OCI-LY1 (cell line): ENCODE measurements around the gene ELAVL3.
A peak's percentile ranks its signal among the peaks of the same experiment; 100 is the strongest.

Experiments used
- H2AFZ ChIP-seq: fragments of 200-600 bp; sonication (generic), shearing (Covaris generic); 2 replicates; pipeline ENCODE4 v1.6.0; 2014; ENCODE audit warnings: antibody characterized with exemption, mild to moderate bottlenecking, low read length
- H3F3A ChIP-seq: fragments of 200-600 bp; sonication (generic), shearing (Covaris generic); 2 replicates; pipeline ENCODE4 v1.6.0; 2014; ENCODE audit warnings: mild to moderate bottlenecking, antibody characterized with exemption, low read length, moderate library complexity; ENCODE audit not compliant: insufficient read depth
- H3K27ac ChIP-seq: fragments of 200-600 bp; sonication (generic); 2 replicates; pipeline ENCODE4 v1.5.1; 2014; ENCODE audit warnings: low read length, mixed run types, mild to moderate bottlenecking, low read depth; ENCODE audit not compliant: poor library complexity, severe bottlenecking
- H3K27me3 ChIP-seq: fragments of 200-600 bp; sonication (generic); 2 replicates; pipeline ENCODE4 v1.6.0; 2014; ENCODE audit warnings: antibody characterized with exemption, mild to moderate bottlenecking, low read length, moderate library complexity; ENCODE audit not compliant: insufficient read depth
- H3K36me3 ChIP-seq: fragments of 200-600 bp; sonication (generic); 2 replicates; pipeline ENCODE4 v1.6.1; 2014; ENCODE audit warnings: mild to moderate bottlenecking, antibody characterized with exemption, low read length, moderate library complexity, mixed read lengths; ENCODE audit not compliant: insufficient read depth
- H3K4me1 ChIP-seq: fragments of 200-600 bp; sonication (generic); 2 replicates; pipeline ENCODE4 v1.5.1; 2014; ENCODE audit warnings: mild to moderate bottlenecking, low read length, moderate library complexity; ENCODE audit not compliant: insufficient read depth, severe bottlenecking
- H3K4me2 ChIP-seq: fragments of 200-600 bp; sonication (generic), shearing (Covaris generic); 2 replicates; pipeline ENCODE4 v1.6.1; 2014; ENCODE audit warnings: low read length
- H3K4me3 ChIP-seq: fragments of 200-600 bp; sonication (generic); 2 replicates; pipeline ENCODE4 v1.5.1; 2014; ENCODE audit warnings: low read length, low read depth, mild to moderate bottlenecking, mixed read lengths; ENCODE audit not compliant: poor library complexity, severe bottlenecking
- H3K79me2 ChIP-seq: fragments of 200-600 bp; shearing (Covaris generic); 2 replicates; pipeline ENCODE4 v1.6.1; 2016; ENCODE audit warnings: mixed run types, low read length, mixed read lengths; ENCODE audit not compliant: insufficient read depth
- H3K9ac ChIP-seq: fragments of 200-600 bp; sonication (generic), shearing (Covaris generic); 2 replicates; pipeline ENCODE4 v1.6.1; 2014; ENCODE audit warnings: mild to moderate bottlenecking, low read length, mixed read lengths
- H3K9me2 ChIP-seq: fragments of 200-600 bp; sonication (generic), shearing (Covaris generic); 2 replicates; pipeline ENCODE4 v1.6.1; 2014; ENCODE audit warnings: low read depth, mild to moderate bottlenecking, low read length, mixed read lengths
- H3K9me3 ChIP-seq: fragments of 200-600 bp; shearing (Covaris generic); 2 replicates; pipeline ENCODE4 v1.6.1; 2014; ENCODE audit warnings: low read length, mixed read lengths
- H4K20me1 ChIP-seq: fragments of 200-600 bp; sonication (generic), shearing (Covaris generic); 2 replicates; pipeline ENCODE4 v1.6.0; 2016; ENCODE audit warnings: mild to moderate bottlenecking, low read length; ENCODE audit not compliant: insufficient read depth
- CTCF ChIP-seq: fragments of 200-600 bp; sonication (generic), shearing (Covaris generic); IDR thresholded peaks from 2 replicates; pipeline ENCODE4 v1.5.1; 2017; ENCODE audit warnings: mild to moderate bottlenecking, antibody characterized with exemption, low read length, moderate library complexity, mixed read lengths
- EZH2 ChIP-seq: fragments of 200-600 bp; sonication (generic), shearing (Covaris generic); IDR thresholded peaks from 2 replicates; pipeline ENCODE4 v1.8.0; 2017; ENCODE audit warnings: borderline replicate concordance, mixed run types, mild to moderate bottlenecking, antibody characterized with exemption, low read length, moderate library complexity, mixed read lengths

ELAVL3 gene

GRCh38 chr19:11483366-11484111 is 2.7 kb upstream of the ELAVL3 start:
- H2AFZ ChIP-seq = no peak overlapping the region
- no peak overlapping the region for H3K4me2 ChIP-seq
- H3K27me3 ChIP-seq = no peaks in the 10 kb centered on the region

DNA sequence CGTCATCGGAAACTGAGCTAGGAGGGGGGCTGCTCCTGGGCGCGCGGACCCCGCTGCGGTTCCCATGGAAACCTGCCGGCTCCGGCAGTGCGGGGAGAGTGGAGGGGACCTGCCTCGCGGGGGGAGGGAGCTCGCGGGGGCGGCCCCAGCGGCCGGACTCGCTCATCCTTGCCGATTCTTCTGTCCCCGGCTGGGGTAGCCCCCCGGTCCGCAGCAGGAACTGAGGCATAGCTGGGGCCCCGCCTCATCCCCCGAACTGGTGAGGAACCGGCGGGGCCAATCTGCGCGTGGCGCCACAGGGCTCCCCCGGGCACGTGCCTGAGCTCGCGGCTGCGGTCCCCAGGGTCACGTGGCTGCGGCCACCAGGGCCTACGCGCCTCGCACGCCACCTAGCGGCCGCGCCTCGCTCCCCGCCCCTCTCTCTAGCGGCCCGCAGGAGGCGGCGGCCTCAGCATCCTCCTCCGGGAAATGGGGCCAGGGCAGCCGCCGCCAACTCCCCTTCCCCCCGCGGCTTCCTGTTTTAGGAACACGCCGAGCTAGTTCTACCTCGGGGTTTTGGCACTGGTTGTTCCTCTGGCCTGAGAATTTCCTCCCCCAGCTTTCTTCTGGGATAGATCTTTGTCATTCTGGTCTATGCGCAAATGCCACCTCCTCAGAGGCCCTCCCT is 1.7 kb upstream of the ELAVL3 start:
- Histone ChIP-seq H3K9me2 (no peaks in the 10 kb centered on the region), H3K4me3 (peak overlapping the region; percentile 56), H3K27ac (peak overlapping the region; percentile 62), H3K9me3 (no peaks in the 10 kb centered on the region), H4K20me1 (no peaks in the 10 kb centered on the region), H3F3A (no peaks in the 10 kb centered on the region), H3K79me2 (no peaks in the 10 kb centered on the region), H3K9ac (peak overlapping the region; percentile 65), H3K27me3 (no peaks in the 10 kb centered on the region), H3K4me1 (peaks cover 19% of the 10 kb centered on the region), H3K4me2 (peak overlapping the region; percentile 65), H2AFZ (no peak overlapping the region), H3K36me3 (no peaks in the 10 kb centered on the region)
- TF ChIP-seq CTCF = peak; percentile 82
- TF ChIP-seq EZH2 = no peak

More at GRCh38 chr19:11483366-11484111, 2.7 kb upstream of the ELAVL3 start:
- Histone ChIP-seq H3K9me2 (no peaks in the 10 kb centered on the region), H3K79me2 (no peaks in the 10 kb centered on the region), H3K9me3 (no peaks in the 10 kb centered on the region), H3K27ac (no peak overlapping the region), H3K36me3 (no peaks in the 10 kb centered on the region), H3K9ac (no peak overlapping the region), H3K4me1 (peaks cover 19% of the 10 kb centered on the region), H3K4me3 (no peak overlapping the region), H4K20me1 (no peaks in the 10 kb centered on the region), H3F3A (no peaks in the 10 kb centered on the region)
- TF ChIP-seq EZH2 = no peak
- no peak for TF ChIP-seq CTCF

- no peaks in the 10 kb centered on the region for H3K36me3 ChIP-seq
- H3K9me3 ChIP-seq = no peaks in the 10 kb centered on the region
- peaks cover 19% of the 10 kb centered on the region for H3K4me1 ChIP-seq
- no peaks in the 10 kb centered on the region for H3K79me2 ChIP-seq
- peak overlapping the region; percentile 56 for H3K4me3 ChIP-seq
- H3K27me3 ChIP-seq = no peaks in the 10 kb centered on the region
- no peak overlapping the region for H2AFZ ChIP-seq
- TF ChIP-seq CTCF (peak; percentile 7; the same call in 1 of the 2 replicates), EZH2 (no peak)
- no peaks in the 10 kb centered on the region for H3K9me2 ChIP-seq
- H3K4me2 ChIP-seq = peak overlapping the region; percentile 65
- no peaks in the 10 kb centered on the region for H3F3A ChIP-seq
- H4K20me1 ChIP-seq = no peaks in the 10 kb centered on the region
- peak overlapping the region; percentile 65 for H3K9ac ChIP-seq
- H3K27ac ChIP-seq = peak overlapping the region; percentile 62
Observed at GRCh38 chr19:11481534-11482383, 913 bp upstream of the ELAVL3 start.
